Keratinocyte (primary cell): ENCODE measurements around the gene TRPM3. TPM values are rescaled to one million over a fixed set of nuclear protein-coding genes. Genes with fewer than 3 reads are reported as not detected.

Experiments
- DNase-seq: peaks from one replicate; pipeline ENCODE4 v3.0.0-alpha.2; 2011; ENCODE audit warnings: low read depth, missing footprints, low spot score
- FAIRE-seq: peaks from 2 replicates; lab custom pipeline; 2011; peaks lifted over from hg19 to GRCh38; lab: Jason Lieb, UNC
- H2AFZ ChIP-seq: 2 replicates; pipeline ENCODE4 v1.6.0; 2012; ENCODE audit warnings: low read length, control low read depth, inconsistent platforms; ENCODE audit not compliant: control insufficient read depth
- H3K27ac ChIP-seq: 2 replicates; pipeline ENCODE4 v1.5.1; 2011; ENCODE audit warnings: low read length; ENCODE audit not compliant: control insufficient read depth, insufficient read depth
- H3K27me3 ChIP-seq: 3 replicates; pipeline ENCODE4 v1.6.0; 2011; ENCODE audit warnings: low read length; ENCODE audit not compliant: control insufficient read depth, insufficient read depth; ENCODE audit errors: extremely low read depth
- H3K36me3 ChIP-seq, 2 experiments: 2 replicates in 1 of 2; 3 replicates in 1 of 2; pipeline ENCODE4 v1.5.1; 2011; ENCODE audit warnings: low read length in 2 of 2, mild to moderate bottlenecking in 1 of 2; ENCODE audit not compliant: control insufficient read depth in 2 of 2, insufficient read depth in 2 of 2; ENCODE audit errors: extremely low read depth in 1 of 2
- H3K4me1 ChIP-seq: 3 replicates; pipeline ENCODE4 v1.5.1; 2011; ENCODE audit warnings: low read length; ENCODE audit not compliant: control insufficient read depth, insufficient read depth; ENCODE audit errors: extremely low read depth
- H3K4me2 ChIP-seq: 3 replicates; pipeline ENCODE4 v1.6.0; 2011; ENCODE audit warnings: low read depth, low read length; ENCODE audit not compliant: control insufficient read depth, insufficient read depth; ENCODE audit errors: extremely low read depth
- H3K4me3 ChIP-seq, 3 experiments: fragments of 200-600 bp in 1 of 3; sonication (generic) in 1 of 3; 2 replicates in 2 of 3; 3 replicates in 1 of 3; pipeline ENCODE4 v1.5.1; 2011 to 2016; ENCODE audit warnings: low read length in 3 of 3, mild to moderate bottlenecking in 3 of 3, control low read depth in 2 of 3, inconsistent platforms in 1 of 3, low read depth in 1 of 3, mixed read lengths in 1 of 3, mixed run types in 1 of 3, moderate library complexity in 1 of 3; ENCODE audit not compliant: control insufficient read depth in 2 of 3, insufficient read depth in 2 of 3; ENCODE audit errors: extremely low read depth in 1 of 3
- H3K79me2 ChIP-seq: 2 replicates; pipeline ENCODE4 v1.6.0; 2012; ENCODE audit warnings: low read length; ENCODE audit not compliant: control insufficient read depth, insufficient read depth
- H3K9ac ChIP-seq: 3 replicates; pipeline ENCODE4 v1.6.0; 2011; ENCODE audit warnings: low read length; ENCODE audit not compliant: control insufficient read depth, insufficient read depth; ENCODE audit errors: extremely low read depth
- H3K9me1 ChIP-seq: 3 replicates; pipeline ENCODE4 v1.6.0; 2011; ENCODE audit warnings: low read length; ENCODE audit not compliant: control insufficient read depth, insufficient read depth; ENCODE audit errors: extremely low read depth
- H3K9me3 ChIP-seq: 2 replicates; pipeline ENCODE4 v1.5.1; 2012; ENCODE audit warnings: low read depth, low read length; ENCODE audit not compliant: control insufficient read depth
- H4K20me1 ChIP-seq: 3 replicates; pipeline ENCODE4 v1.6.0; 2011; ENCODE audit warnings: low read length; ENCODE audit not compliant: control insufficient read depth, insufficient read depth; ENCODE audit errors: extremely low read depth
- EZH2 ChIP-seq: IDR thresholded peaks from one replicate; pipeline ENCODE4 v1.6.1; 2012; ENCODE audit warnings: inconsistent platforms, mild to moderate bottlenecking, low read length, moderate library complexity
- dilution Hi-C: fragments of 300-500 bp; cut with MboI; formaldehyde crosslinking; loops from one replicate; pipeline ENCODE4 v1.7.0; 2020; ENCODE audit warnings: low sequenced_read_pairs; ENCODE audit not compliant: extremely low pct_ligation_motif_present
- polyA plus RNA-seq, 5 experiments: library from polyadenylated mRNA; depleted of rRNA in 3 of 5; stranded (reverse) in 3 of 5; stranded (forward) in 1 of 5; unstranded in 1 of 5; fragments of >200 nt; gene quantifications; 1 replicate in 1 of 5; 2 replicates in 3 of 5; 3 replicates in 1 of 5; pipeline versions ENCODE4 v1.2.1 to v1.2.3, GENCODE V29; 2011 to 2012; ENCODE audit warnings: missing spikeins in 2 of 5, low read depth in 1 of 5, low replicate concordance in 1 of 5
- TF ChIP-seq, protein P1 (sequence below), 3 experiments: IDR thresholded peaks in 1 of 3; conservative IDR thresholded peaks in 1 of 3; optimal IDR thresholded peaks in 1 of 3; 2 replicates in 2 of 3; 3 replicates in 1 of 3; pipeline versions ENCODE3 to v1.5.1; 2011; ENCODE audit warnings: low read length in 3 of 3, mild to moderate bottlenecking in 3 of 3, moderate library complexity in 2 of 3, control low read depth in 1 of 3, inconsistent platforms in 1 of 3; ENCODE audit not compliant: insufficient read depth in 2 of 3; ENCODE audit errors: extremely low read depth in 1 of 3

TRPM3 gene
- polyA plus RNA-seq, 1 donor (not counting 4 experiments of a cell fraction or from before 2014, with no cell fraction given): 0.03 TPM

DNA sequence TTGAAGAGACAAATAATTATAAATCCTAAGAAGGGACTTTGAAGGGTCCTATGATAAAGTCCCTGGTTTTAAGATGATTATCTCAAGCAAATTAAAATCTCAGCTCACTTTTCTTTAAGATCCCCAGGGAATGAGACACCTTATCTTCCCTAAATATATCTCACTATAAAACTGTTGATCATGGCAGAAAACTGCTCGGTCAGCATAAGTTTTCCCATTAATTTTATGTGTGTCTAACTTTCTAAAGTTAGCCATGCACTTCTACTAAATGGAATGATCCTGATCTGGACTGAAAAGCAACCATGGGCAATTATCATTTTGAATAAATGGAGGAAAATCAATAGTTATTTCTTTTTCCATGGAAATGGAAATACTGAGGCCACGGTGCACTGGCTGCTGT is 314.5 kb downstream of the TRPM3 start:
- no peaks in the 10 kb centered on the region for H3K36me3 ChIP-seq
- dilution Hi-C loops: no loop called here
- no peaks in the 10 kb centered on the region for H3K79me2 ChIP-seq
- no peaks in the 10 kb centered on the region for H3K9me3 ChIP-seq
- H3K27ac ChIP-seq: no peak overlapping the region
- TF ChIP-seq, protein P1, sequence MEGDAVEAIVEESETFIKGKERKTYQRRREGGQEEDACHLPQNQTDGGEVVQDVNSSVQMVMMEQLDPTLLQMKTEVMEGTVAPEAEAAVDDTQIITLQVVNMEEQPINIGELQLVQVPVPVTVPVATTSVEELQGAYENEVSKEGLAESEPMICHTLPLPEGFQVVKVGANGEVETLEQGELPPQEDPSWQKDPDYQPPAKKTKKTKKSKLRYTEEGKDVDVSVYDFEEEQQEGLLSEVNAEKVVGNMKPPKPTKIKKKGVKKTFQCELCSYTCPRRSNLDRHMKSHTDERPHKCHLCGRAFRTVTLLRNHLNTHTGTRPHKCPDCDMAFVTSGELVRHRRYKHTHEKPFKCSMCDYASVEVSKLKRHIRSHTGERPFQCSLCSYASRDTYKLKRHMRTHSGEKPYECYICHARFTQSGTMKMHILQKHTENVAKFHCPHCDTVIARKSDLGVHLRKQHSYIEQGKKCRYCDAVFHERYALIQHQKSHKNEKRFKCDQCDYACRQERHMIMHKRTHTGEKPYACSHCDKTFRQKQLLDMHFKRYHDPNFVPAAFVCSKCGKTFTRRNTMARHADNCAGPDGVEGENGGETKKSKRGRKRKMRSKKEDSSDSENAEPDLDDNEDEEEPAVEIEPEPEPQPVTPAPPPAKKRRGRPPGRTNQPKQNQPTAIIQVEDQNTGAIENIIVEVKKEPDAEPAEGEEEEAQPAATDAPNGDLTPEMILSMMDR (optimal IDR thresholded peaks at IDR 0.05 in 1 of 3, IDR thresholded peaks at IDR 0.05 in 1 of 3, conservative IDR thresholded peaks at IDR 0.05 in 1 of 3; ENCODE audit: extremely low read depth in 1 of 3, insufficient read depth in 2 of 3, low read length in 3 of 3): no peak
- TF ChIP-seq EZH2: no peak
- DNase-seq (no peak), FAIRE-seq (no peak)
- H3K4me2 ChIP-seq: no peak overlapping the region
- no peaks in the 10 kb centered on the region for H3K9me1 ChIP-seq
- no peaks in the 10 kb centered on the region for H4K20me1 ChIP-seq
- no peak overlapping the region for H2AFZ ChIP-seq
- no peaks in the 10 kb centered on the region for H3K4me1 ChIP-seq
- no peaks in the 10 kb centered on the region for H3K27me3 ChIP-seq
- H3K4me3 ChIP-seq: no peak overlapping the region
- no peak overlapping the region for H3K9ac ChIP-seq

DNA sequence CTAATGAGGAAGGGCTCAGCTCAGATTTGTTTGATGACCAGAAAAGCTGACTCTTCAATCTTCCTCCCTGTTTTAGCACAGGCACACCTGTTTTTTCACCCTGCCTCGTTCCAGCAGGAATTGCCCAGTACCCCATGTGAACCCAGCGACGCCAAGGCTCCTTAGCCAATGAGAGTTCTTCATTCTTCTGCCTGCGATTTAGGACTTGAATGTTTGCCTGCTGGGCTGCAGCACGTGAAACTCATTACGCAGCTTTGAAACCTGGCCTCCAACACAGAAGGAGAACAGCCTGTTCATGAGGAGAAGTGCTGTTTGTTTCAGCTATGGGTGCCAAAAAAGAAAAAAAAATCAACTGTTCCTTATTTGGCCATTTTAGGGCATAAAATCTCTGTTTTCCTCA is 315.5 kb downstream of the TRPM3 start:
- FAIRE-seq: no peak
- dilution Hi-C loops: no loop called here

More for the DNA sequence above, 315.5 kb downstream of the TRPM3 start:
- DNase-seq: no peak
- Histone ChIP-seq H3K4me2 (no peak overlapping the region), H3K4me1 (no peaks in the 10 kb centered on the region), H3K9me3 (no peaks in the 10 kb centered on the region), H3K36me3 (no peaks in the 10 kb centered on the region), H3K27ac (no peak overlapping the region), H4K20me1 (no peaks in the 10 kb centered on the region), H3K9me1 (no peaks in the 10 kb centered on the region), H2AFZ (no peak overlapping the region), H3K79me2 (no peaks in the 10 kb centered on the region), H3K9ac (no peak overlapping the region), H3K27me3 (no peaks in the 10 kb centered on the region), H3K4me3 (no peak overlapping the region)
- no peak for TF ChIP-seq EZH2
- TF ChIP-seq, protein P1 (optimal IDR thresholded peaks at IDR 0.05 in 1 of 3, IDR thresholded peaks at IDR 0.05 in 1 of 3, conservative IDR thresholded peaks at IDR 0.05 in 1 of 3; ENCODE audit: extremely low read depth in 1 of 3, insufficient read depth in 2 of 3, low read length in 3 of 3): no peak
